ENCODE results near the gene BET1. TPM values are rescaled to one million over a fixed set of nuclear protein-coding genes. Genes with fewer than 3 reads are reported as not detected.

The BET1 gene
- total and polyA plus RNA-seq, 8 donors, result 22.0 to 49.4 (median 38.6) TPM

GRCh38 chr7:93968911-93969620, 35.1 kb downstream of the BET1 start:
- H3K36me3 ChIP-seq, result no peaks in the 10 kb centered on the region
- H3K27ac ChIP-seq, result no peak overlapping the region
- H3K4me1 ChIP-seq, result no peaks in the 10 kb centered on the region
- no peak for DNase-seq
- H3K27me3 ChIP-seq, result no peaks in the 10 kb centered on the region
- TF ChIP-seq, protein P1, sequence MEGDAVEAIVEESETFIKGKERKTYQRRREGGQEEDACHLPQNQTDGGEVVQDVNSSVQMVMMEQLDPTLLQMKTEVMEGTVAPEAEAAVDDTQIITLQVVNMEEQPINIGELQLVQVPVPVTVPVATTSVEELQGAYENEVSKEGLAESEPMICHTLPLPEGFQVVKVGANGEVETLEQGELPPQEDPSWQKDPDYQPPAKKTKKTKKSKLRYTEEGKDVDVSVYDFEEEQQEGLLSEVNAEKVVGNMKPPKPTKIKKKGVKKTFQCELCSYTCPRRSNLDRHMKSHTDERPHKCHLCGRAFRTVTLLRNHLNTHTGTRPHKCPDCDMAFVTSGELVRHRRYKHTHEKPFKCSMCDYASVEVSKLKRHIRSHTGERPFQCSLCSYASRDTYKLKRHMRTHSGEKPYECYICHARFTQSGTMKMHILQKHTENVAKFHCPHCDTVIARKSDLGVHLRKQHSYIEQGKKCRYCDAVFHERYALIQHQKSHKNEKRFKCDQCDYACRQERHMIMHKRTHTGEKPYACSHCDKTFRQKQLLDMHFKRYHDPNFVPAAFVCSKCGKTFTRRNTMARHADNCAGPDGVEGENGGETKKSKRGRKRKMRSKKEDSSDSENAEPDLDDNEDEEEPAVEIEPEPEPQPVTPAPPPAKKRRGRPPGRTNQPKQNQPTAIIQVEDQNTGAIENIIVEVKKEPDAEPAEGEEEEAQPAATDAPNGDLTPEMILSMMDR (IDR thresholded peaks at IDR 0.05), result no peak
- no peaks in the 10 kb centered on the region for H3K9me3 ChIP-seq
- intact Hi-C loops (cut with DNase I), result no loop called here
- no peak overlapping the region for H3K4me3 ChIP-seq
- no peak for ATAC-seq

GRCh38 chr7:93964813-93965212, 39.3 kb downstream of the BET1 start:
- TF ChIP-seq, protein P1 (IDR thresholded peaks at IDR 0.05), result no peak

GRCh38 chr7:93964262-93964661, 39.9 kb downstream of the BET1 start:
- Histone ChIP-seq H3K27ac (no peak overlapping the region), H3K4me3 (no peak overlapping the region), H3K36me3 (no peaks in the 10 kb centered on the region), H3K4me1 (no peaks in the 10 kb centered on the region), H3K27me3 (no peaks in the 10 kb centered on the region), H3K9me3 (no peaks in the 10 kb centered on the region)
- ATAC-seq (no peak), DNase-seq (no peak)
- TF ChIP-seq, protein P1 (IDR thresholded peaks at IDR 0.05), result no peak
- intact Hi-C loops (cut with DNase I), result no loop called here

More at GRCh38 chr7:93964813-93965212, 39.3 kb downstream of the BET1 start:
- intact Hi-C loops (cut with DNase I), result no loop called here
- H3K36me3 ChIP-seq, result no peaks in the 10 kb centered on the region
- no peaks in the 10 kb centered on the region for H3K9me3 ChIP-seq
- DNase-seq (no peak), ATAC-seq (no peak)
- no peak overlapping the region for H3K4me3 ChIP-seq
- no peaks in the 10 kb centered on the region for H3K4me1 ChIP-seq
- no peaks in the 10 kb centered on the region for H3K27me3 ChIP-seq
- H3K27ac ChIP-seq, result no peak overlapping the region

- H3K9me3 ChIP-seq, result no peaks in the 10 kb centered on the region
- no peaks in the 10 kb centered on the region for H3K27me3 ChIP-seq
- intact Hi-C loops (cut with DNase I), result no loop called here
- no peak for DNase-seq
- no peaks in the 10 kb centered on the region for H3K4me1 ChIP-seq
- TF ChIP-seq, protein P1 (IDR thresholded peaks at IDR 0.05), result no peak
- no peak overlapping the region for H3K4me3 ChIP-seq
- ATAC-seq, result no peak
- H3K27ac ChIP-seq, result no peak overlapping the region
- no peaks in the 10 kb centered on the region for H3K36me3 ChIP-seq
Observed at GRCh38 chr7:93960986-93961385, 43.2 kb downstream of the BET1 start.

- no peak overlapping the region for H3K4me3 ChIP-seq
- no peaks in the 10 kb centered on the region for H3K9me3 ChIP-seq
- intact Hi-C loops (cut with DNase I), result no loop called here
- TF ChIP-seq, protein P1 (IDR thresholded peaks at IDR 0.05), result no peak
- ATAC-seq (no peak), DNase-seq (no peak)
- no peaks in the 10 kb centered on the region for H3K27me3 ChIP-seq
- no peak overlapping the region for H3K27ac ChIP-seq
- H3K4me1 ChIP-seq, result no peaks in the 10 kb centered on the region
- no peaks in the 10 kb centered on the region for H3K36me3 ChIP-seq
Observed at GRCh38 chr7:93958651-93959050, 45.5 kb downstream of the BET1 start.

Measured in left lung (tissue), 10 donors.